OCI-LY1 (cell line): ENCODE measurements around the gene KAT6B.

Experiments
- EZH2 ChIP-seq: fragments of 200-600 bp; sonication (generic), shearing (Covaris generic); IDR thresholded peaks from 2 replicates; pipeline ENCODE4 v1.8.0; 2017; ENCODE audit warnings: borderline replicate concordance, mixed run types, mild to moderate bottlenecking, antibody characterized with exemption, low read length, moderate library complexity, mixed read lengths
- TF ChIP-seq, protein P1 (sequence below): fragments of 200-600 bp; sonication (generic), shearing (Covaris generic); IDR thresholded peaks from 2 replicates; pipeline ENCODE4 v1.5.1; 2017; ENCODE audit warnings: mild to moderate bottlenecking, antibody characterized with exemption, low read length, moderate library complexity, mixed read lengths

- TF ChIP-seq, protein P1, sequence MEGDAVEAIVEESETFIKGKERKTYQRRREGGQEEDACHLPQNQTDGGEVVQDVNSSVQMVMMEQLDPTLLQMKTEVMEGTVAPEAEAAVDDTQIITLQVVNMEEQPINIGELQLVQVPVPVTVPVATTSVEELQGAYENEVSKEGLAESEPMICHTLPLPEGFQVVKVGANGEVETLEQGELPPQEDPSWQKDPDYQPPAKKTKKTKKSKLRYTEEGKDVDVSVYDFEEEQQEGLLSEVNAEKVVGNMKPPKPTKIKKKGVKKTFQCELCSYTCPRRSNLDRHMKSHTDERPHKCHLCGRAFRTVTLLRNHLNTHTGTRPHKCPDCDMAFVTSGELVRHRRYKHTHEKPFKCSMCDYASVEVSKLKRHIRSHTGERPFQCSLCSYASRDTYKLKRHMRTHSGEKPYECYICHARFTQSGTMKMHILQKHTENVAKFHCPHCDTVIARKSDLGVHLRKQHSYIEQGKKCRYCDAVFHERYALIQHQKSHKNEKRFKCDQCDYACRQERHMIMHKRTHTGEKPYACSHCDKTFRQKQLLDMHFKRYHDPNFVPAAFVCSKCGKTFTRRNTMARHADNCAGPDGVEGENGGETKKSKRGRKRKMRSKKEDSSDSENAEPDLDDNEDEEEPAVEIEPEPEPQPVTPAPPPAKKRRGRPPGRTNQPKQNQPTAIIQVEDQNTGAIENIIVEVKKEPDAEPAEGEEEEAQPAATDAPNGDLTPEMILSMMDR: no peak
- no peak for TF ChIP-seq EZH2
Observed at GRCh38 chr10:74827694-74828093, 1.3 kb downstream of the KAT6B start.
